Gastrocnemius medialis (tissue), 4 donors: Measurements from ENCODE around the gene MYBPC3. TPM values are rescaled to one million over a fixed set of nuclear protein-coding genes. Genes with fewer than 3 reads are reported as not detected.

Source experiments
- ATAC-seq, 2 donors: fragments of 150-250 bp; one replicate each; pipeline ENCODE4 v1.9.1; 2016
- DNase-seq, 2 donors: peaks; one replicate each; pipeline ENCODE4 v3.0.0-alpha.2; 2019
- H3K27ac ChIP-seq, 4 donors: fragments of 200-600 bp; sonication (generic); 1 replicate in 1 of 4; 2 replicates in 3 of 4; pipeline ENCODE4 v1.5.1; 2016 to 2018; ENCODE audit warnings: mild to moderate bottlenecking in 2 of 4, moderate library complexity in 1 of 4
- H3K27me3 ChIP-seq, 3 donors: fragments of 200-600 bp; sonication (generic) in 2 of 3; 1 replicate in 1 of 3; 2 replicates in 2 of 3; pipeline versions ENCODE4 v1.5.1 to v1.6.0; 2016 to 2019; ENCODE audit warnings: mild to moderate bottlenecking in 1 of 3, moderate library complexity in 1 of 3
- H3K36me3 ChIP-seq, 2 donors: fragments of 200-600 bp; sonication (generic) in 1 of 2; one replicate each; pipeline ENCODE4 v1.5.1; 2017 to 2018
- H3K4me1 ChIP-seq, 2 donors: fragments of 200-600 bp; sonication (generic) in 1 of 2; one replicate each; pipeline ENCODE4 v1.5.1; 2016 to 2017; ENCODE audit warnings: mild to moderate bottlenecking in 2 of 2
- H3K4me3 ChIP-seq, 4 donors: fragments of 200-600 bp; sonication (generic) in 3 of 4; 1 replicate in 1 of 4; 2 replicates in 3 of 4; pipeline ENCODE4 v1.5.1; 2016 to 2019; ENCODE audit warnings: mild to moderate bottlenecking in 2 of 4
- H3K9me3 ChIP-seq, 3 donors: fragments of 200-600 bp; sonication (generic) in 2 of 3; 1 replicate in 1 of 3; 2 replicates in 2 of 3; pipeline ENCODE4 v1.5.1; 2016 to 2019
- POLR2A ChIP-seq, 2 donors: fragments of 450-650 bp; IDR thresholded peaks; one replicate each; pipeline ENCODE4 v1.6.1; 2017; ENCODE audit warnings: antibody characterized with exemption in 2 of 2, mild to moderate bottlenecking in 2 of 2, moderate library complexity in 2 of 2
- in situ Hi-C, 4 donors: fragments of 200-750 bp; cut with MboI; loops; one replicate each; pipeline versions ENCODE4 v1.15.0 to v1.8.0; 2017; ENCODE audit warnings: low sequenced_read_pairs in 4 of 4
- intact Hi-C: fragments of 100-400 bp; cut with DNase I; formaldehyde crosslinking; loops from one replicate; pipeline ENCODE4 v1.15.1; 2023; ENCODE audit warnings: low total_unique reads
- total RNA-seq, 4 donors: library from RNA; depleted of rRNA; stranded (reverse); fragments of >200 nt; gene quantifications; one replicate each; pipeline versions ENCODE4 v1.1.0 to v1.2.3, GENCODE V29; 2016
- TF ChIP-seq, protein P1 (sequence below), 5 experiments: fragments of 450-650 bp in 3 of 5; fragments of 200-600 bp in 2 of 5; sonication (generic) in 2 of 5; IDR thresholded peaks in 4 of 5; conservative IDR thresholded peaks in 1 of 5; 1 replicate in 4 of 5; 2 replicates in 1 of 5; pipeline ENCODE4 v1.5.1; 2016 to 2019; ENCODE audit warnings: antibody characterized with exemption in 5 of 5, mild to moderate bottlenecking in 3 of 5, moderate library complexity in 3 of 5

The MYBPC3 gene
- total RNA-seq, 4 donors from 2014 or later = 0.07 TPM; not detected in 3

DNA sequence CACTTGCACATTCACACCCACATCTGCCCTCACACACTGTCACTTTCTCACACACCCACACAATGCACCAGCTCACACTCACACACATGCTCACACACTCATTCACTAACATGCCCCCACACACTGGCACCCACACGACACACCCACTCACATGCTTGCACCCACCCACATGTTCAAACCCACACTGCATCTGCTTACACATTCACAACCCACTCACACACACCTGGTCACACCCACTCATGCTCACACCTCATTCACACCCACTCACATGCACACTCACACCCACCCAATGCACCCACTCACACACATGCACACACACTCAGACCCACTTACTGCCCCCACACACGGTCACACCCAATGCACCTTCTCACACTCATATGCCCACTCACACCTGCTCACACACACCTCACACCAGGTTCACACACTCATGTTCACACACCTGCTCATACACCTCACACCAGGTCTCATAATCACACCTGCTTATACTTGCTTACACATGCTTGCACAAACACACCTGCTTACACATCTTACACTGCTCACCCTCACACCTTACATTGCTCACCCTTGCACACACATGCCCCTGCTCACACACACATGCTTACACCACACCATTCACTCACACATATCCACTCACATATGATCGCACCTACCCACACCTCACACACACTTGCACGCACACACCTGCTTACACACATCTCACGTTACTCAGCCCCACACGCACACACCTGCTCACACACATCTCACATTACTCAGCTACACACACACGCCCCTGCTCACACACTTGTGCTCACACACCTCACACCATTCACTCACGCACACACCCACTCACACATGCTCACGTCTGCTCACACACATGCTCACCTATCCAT is 3.9 kb upstream of the MYBPC3 start:
- Histone ChIP-seq H3K27ac (peak overlapping the region in 1 of 4 donors; percentile 89), H3K36me3 (no peaks in the 10 kb centered on the region), H3K4me3 (no peak overlapping the region), H3K27me3 (no peaks in the 10 kb centered on the region), H3K9me3 (no peaks in the 10 kb centered on the region), H3K4me1 (peaks cover 10 to 11% of the 10 kb centered on the region in 2 donors)
- in situ Hi-C loops (loop anchor here in 3 of 4 donors (10.0 to 25.0 kb wide), 4 partner anchors 102 to 469 kb away; partner anchors contain the start of genes ACP2 (in 2 of the 3), NR1H3 (in 1 of the 3) and PACSIN3 (in 1 of the 3)), intact Hi-C loops (loop anchor here (5.0 kb wide), 1 partner anchor 194 kb away; no protein-coding TSS in a partner anchor)
- DNase-seq (no peak), ATAC-seq (no peak)
- no peak for TF ChIP-seq POLR2A (IDR thresholded peaks at IDR 0.05)
- TF ChIP-seq, protein P1, sequence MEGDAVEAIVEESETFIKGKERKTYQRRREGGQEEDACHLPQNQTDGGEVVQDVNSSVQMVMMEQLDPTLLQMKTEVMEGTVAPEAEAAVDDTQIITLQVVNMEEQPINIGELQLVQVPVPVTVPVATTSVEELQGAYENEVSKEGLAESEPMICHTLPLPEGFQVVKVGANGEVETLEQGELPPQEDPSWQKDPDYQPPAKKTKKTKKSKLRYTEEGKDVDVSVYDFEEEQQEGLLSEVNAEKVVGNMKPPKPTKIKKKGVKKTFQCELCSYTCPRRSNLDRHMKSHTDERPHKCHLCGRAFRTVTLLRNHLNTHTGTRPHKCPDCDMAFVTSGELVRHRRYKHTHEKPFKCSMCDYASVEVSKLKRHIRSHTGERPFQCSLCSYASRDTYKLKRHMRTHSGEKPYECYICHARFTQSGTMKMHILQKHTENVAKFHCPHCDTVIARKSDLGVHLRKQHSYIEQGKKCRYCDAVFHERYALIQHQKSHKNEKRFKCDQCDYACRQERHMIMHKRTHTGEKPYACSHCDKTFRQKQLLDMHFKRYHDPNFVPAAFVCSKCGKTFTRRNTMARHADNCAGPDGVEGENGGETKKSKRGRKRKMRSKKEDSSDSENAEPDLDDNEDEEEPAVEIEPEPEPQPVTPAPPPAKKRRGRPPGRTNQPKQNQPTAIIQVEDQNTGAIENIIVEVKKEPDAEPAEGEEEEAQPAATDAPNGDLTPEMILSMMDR (IDR thresholded peaks at IDR 0.05 in 4 of 5, conservative IDR thresholded peaks at IDR 0.05 in 1 of 5) = no peak

DNA sequence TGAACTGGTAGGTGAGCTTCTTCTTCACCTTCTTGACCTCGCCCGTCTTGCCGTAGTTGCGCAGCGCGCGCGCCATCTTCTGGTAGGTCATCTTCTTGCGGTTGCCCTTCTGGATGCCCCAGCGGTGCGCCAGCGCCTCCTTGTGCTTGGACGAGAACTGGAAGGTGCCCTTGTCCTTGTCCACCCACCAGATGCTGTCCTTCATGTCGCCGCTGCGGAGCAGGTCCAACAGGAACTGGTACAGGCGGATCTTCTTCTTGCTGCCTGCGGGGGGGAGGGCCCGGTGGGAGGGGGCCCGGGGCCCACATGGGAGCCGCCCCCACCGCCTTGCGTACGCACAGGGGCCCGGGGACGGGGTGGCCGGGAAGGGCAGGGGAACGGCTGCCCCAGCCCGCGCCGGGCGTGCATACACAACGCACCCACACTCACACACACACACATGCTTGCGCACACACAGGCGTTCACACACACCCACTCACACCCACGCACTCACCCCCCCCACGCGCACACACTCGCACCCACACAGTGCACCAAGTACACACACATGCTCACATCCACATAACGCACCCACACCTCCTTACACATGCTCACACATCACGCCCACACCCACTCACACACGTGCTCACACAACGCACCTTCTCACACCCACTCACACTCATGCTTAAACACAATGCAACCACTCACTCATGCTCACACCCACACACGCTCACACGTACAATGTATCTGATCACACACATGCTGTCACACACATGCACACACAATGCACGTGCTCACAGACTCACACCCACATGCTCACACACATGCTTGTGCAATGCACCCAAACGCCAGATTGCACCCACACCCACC is 3.0 kb upstream of the MYBPC3 start:
- peak; percentile 94 to 97 for ATAC-seq
- Histone ChIP-seq H3K9me3 (no peaks in the 10 kb centered on the region), H3K27ac (peak overlapping the region; percentile 80 to 92 (median 85)), H3K27me3 (no peaks in the 10 kb centered on the region), H3K4me1 (peaks cover 10 to 11% of the 10 kb centered on the region in 2 donors), H3K4me3 (peak overlapping the region; percentile 53 to 70 (median 60)), H3K36me3 (no peaks in the 10 kb centered on the region)
- in situ Hi-C loops = loop anchor here in 3 of 4 donors (10.0 to 25.0 kb wide), 4 partner anchors 101 to 468 kb away; partner anchors contain the start of genes ACP2 (in 2 of the 3), NR1H3 (in 1 of the 3) and PACSIN3 (in 1 of the 3)
- peak; percentile 93 to 97 for DNase-seq
- intact Hi-C loops = loop anchor here (1.0 to 5.0 kb wide), 7 partner anchors 25 to 467 kb away; partner anchors contain the start of genes DDB2 and MADD
- no peak for TF ChIP-seq POLR2A (IDR thresholded peaks at IDR 0.05)
- TF ChIP-seq, protein P1 (IDR thresholded peaks at IDR 0.05 in 4 of 5, conservative IDR thresholded peaks at IDR 0.05 in 1 of 5) = peak; percentile 92 to 98 (median 96)

DNA sequence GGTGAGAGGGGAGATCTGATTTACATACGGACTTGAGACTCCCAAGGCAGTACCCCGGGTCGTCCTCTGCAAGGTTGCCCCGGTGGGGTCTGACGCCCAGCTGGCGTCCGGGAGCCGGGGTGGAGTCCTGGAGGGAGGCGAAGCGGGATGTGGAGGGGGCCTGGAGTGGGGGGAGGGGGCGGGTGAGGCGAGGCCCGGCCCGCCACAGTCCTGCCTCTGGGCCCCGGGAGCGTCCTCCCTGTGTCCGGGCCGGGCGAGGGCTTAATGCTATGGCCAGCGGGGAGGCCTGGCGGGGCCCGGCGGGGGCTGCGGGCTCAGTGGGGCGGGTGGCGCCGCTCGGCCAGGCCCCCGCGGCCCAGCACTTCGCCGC is 2.4 kb upstream of the MYBPC3 start:
- intact Hi-C loops = loop anchor here (1.0 to 5.0 kb wide), 7 partner anchors 25 to 466 kb away; partner anchors contain the start of genes DDB2 and MADD
- H3K36me3 ChIP-seq = no peaks in the 10 kb centered on the region
- in situ Hi-C loops = loop anchor here in 3 of 4 donors (10.0 to 25.0 kb wide), 4 partner anchors 100 to 468 kb away; partner anchors contain the start of genes ACP2 (in 2 of the 3), NR1H3 (in 1 of the 3) and PACSIN3 (in 1 of the 3)
- no peak for DNase-seq
- peaks cover 10 to 11% of the 10 kb centered on the region in 2 donors for H3K4me1 ChIP-seq
- H3K4me3 ChIP-seq = peak overlapping the region; percentile 53 to 70 (median 60)
- no peaks in the 10 kb centered on the region for H3K9me3 ChIP-seq
- no peaks in the 10 kb centered on the region for H3K27me3 ChIP-seq
- TF ChIP-seq POLR2A (IDR thresholded peaks at IDR 0.05) = peak in 1 of 2 donors; percentile 23
- TF ChIP-seq, protein P1 (IDR thresholded peaks at IDR 0.05 in 4 of 5, conservative IDR thresholded peaks at IDR 0.05 in 1 of 5) = no peak
- ATAC-seq = peak; percentile 38 to 54
- H3K27ac ChIP-seq = peak overlapping the region; percentile 80 to 92 (median 85)
